ENCODE measurements around the gene ERCC2. TPM values are rescaled to one million over a fixed set of nuclear protein-coding genes. Genes with fewer than 3 reads are reported as not detected.

The ERCC2 gene
- total RNA-seq = 24.9 and 27.1 TPM in 2 replicates

DNA sequence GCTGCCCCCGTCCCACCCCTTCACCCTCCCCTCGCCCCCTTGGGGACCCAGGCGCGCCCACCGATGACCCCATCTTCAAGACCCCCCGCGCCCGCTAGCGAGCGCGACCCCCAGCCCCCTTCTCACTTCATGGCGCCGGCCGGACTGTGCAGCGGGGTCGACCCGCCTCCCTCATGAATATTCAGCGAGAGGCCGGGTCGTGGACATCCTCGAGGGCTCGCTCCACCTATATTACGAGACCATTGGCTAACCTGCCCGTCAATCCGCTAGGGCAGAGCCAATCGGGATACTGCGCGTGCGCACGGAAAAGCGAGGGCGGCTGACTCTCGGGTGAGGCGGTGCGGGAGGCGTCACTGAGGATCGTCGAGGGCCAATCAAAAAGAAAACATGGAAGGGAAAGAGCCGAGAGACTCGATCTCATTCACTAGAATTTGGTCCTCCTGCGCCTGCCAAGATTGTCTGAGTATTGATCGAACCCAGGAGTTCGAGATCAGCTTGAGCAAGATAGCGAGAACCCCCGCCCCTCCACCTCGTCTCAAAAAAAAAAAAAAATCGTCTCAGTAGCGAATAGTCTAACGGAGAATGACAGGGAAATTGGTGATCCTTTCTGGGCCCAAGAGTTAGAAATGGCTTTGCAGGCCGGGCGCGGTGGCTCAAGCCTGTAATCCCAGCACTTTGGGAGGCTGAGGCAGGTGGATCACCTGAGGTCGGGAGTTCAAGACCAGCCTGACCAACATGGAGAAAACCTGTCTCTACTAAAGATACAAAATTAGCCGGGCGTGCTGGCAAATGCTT, at the start of gene ERCC2:
TSS of gene ERCC2 (minus strand) at position 164 of the 795 bp plus-strand sequence. CDS start at position 131, 33 bp downstream.

GRCh38 chr19:45406226-45407090, 36.1 kb upstream of the ERCC2 start, which contains the start of gene POLR1G:
POLR1G (plus strand) TSS chr19:45406644; CDS start chr19:45406697, 53 bp downstream.

DNA sequence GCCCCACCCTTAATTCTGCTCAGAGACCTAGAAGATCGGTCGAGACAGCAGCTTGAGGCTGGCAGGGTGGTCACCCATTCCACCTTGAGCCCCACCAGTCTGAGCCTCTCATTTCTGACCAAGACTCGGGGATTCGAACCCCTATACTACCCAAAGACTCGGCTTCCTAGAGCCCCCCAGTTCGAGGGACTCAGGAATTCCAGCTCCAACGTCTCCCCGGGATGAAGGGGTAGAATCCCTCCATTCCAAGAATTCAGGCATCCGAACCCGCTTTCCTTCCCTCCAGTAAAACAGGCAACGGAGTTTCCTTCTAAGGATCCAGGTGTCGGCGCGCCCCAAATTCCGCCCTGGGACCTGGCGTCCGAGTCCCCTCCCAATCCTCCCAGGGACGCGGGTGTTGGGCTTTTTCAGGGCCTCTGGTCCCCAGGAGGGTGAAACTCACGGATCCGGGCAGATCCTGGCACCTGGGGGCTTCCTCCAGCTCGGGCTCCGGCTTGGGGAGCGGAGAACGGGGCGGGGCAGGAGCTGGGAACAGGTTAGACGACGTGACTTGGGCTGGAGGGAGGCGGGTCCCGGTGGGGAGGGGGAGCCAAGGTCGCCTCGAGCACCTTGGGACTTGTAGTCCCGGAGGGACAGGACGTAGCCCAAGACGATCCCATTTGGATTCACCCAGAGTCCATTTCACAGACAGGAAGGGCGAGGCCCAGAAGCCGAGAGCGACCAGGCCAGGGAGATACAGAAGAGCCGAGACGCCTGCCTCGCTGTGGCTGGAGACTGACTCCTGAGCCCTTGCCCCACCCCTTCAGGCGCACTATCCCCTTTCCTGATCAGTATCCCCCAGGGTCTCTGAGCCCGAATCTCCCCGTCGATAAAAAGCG, 34.4 kb upstream of the ERCC2 start, which contains the start of gene PPP1R13L:
TSS of gene PPP1R13L (minus strand) at position 513 of the 878 bp plus-strand sequence. CDS start 6,751 bp downstream, outside the sequence.

GRCh38 chr19:45340232-45340898, 30.0 kb downstream of the ERCC2 start, which contains the start of gene KLC3:
KLC3 (plus strand) TSS chr19:45340750; CDS start chr19:45345542, 4,792 bp downstream.

GRCh38 chr19:45322744-45323281, 47.6 kb downstream of the ERCC2 start, which contains the start of gene CKM:
CKM (minus strand) TSS chr19:45322875; CDS start chr19:45319713, 3,162 bp downstream.

Other genes with a start within 250 kb of the ERCC2 start
- 0.15 and 0.34 TPM in 2 replicates for gene NKPD1, start 209.6 kb downstream of the ERCC2 start, total RNA-seq
- 10.1 and 13.2 TPM in 2 replicates for gene TRAPPC6A, start 192.3 kb downstream of the ERCC2 start, total RNA-seq
- gene BLOC1S3, start 191.8 kb downstream of the ERCC2 start, total RNA-seq = 3.2 and 6.4 TPM in 2 replicates
- gene EXOC3L2, start 125.2 kb downstream of the ERCC2 start, total RNA-seq = not detected in 2 replicates
- 12.8 and 14.0 TPM in 2 replicates for gene MARK4, start 119.3 kb downstream of the ERCC2 start, total RNA-seq
- gene CKM, start 47.7 kb downstream of the ERCC2 start, total RNA-seq = 0.15 and 0.17 TPM in 2 replicates
- gene KLC3, start 29.8 kb downstream of the ERCC2 start, total RNA-seq = 0.15 TPM in 1 of 2 replicates, not detected in the other
- 2.7 and 3.3 TPM in 2 replicates for gene PPP1R13L, start 34.5 kb upstream of the ERCC2 start, total RNA-seq
- gene POLR1G, start 36.1 kb upstream of the ERCC2 start, total RNA-seq = 7.9 and 9.6 TPM in 2 replicates
- 142 and 152 TPM in 2 replicates for gene ERCC1, start 53.3 kb upstream of the ERCC2 start, total RNA-seq
- 2.5 and 3.0 TPM in 2 replicates for gene FOSB, start 97.4 kb upstream of the ERCC2 start, total RNA-seq
- gene RTN2, start 126.5 kb upstream of the ERCC2 start, total RNA-seq = 15.3 and 17.7 TPM in 2 replicates
- gene PPM1N, start 127.9 kb upstream of the ERCC2 start, total RNA-seq = 0.84 and 0.89 TPM in 2 replicates
- 93.5 and 101 TPM in 2 replicates for gene VASP, start 136.9 kb upstream of the ERCC2 start, total RNA-seq
- gene OPA3, start 214.2 kb upstream of the ERCC2 start, total RNA-seq = 5.8 and 6.7 TPM in 2 replicates
- gene GPR4, start 231.6 kb upstream of the ERCC2 start, total RNA-seq = under 0.01 and 0.17 TPM in 2 replicates

All from bronchus fibroblast of lung (primary cell).